ENCODE measurements around the gene HPS3. TPM values are rescaled to one million over a fixed set of nuclear protein-coding genes. Genes with fewer than 3 reads are reported as not detected.
"Not testable (repeated sequence)": the region's sequence is repeated elsewhere in the genome, so short reads cannot be mapped to it uniquely, and the experiment has no call there.

The HPS3 gene
- total RNA-seq, 1 experiment from 2014 or later, result 14.2 TPM

GRCh38 chr3:149219380-149220121, 90.1 kb downstream of the HPS3 start:
- not testable (repeated sequence) for H3K27me3 ChIP-seq; H3K36me3 ChIP-seq; H3K4me1 ChIP-seq; H3K4me3 ChIP-seq; DNase-seq; H3K27ac ChIP-seq; H3K9me3 ChIP-seq (replicated peaks)

- no peak within 1 kb of the TSS for H3K27ac ChIP-seq
- 0 out of 2 replicates have a peak, but pooled peaks cover 3% of the 10 kb centered on the region for H3K4me1 ChIP-seq
- no peak for DNase-seq
- H3K36me3 ChIP-seq, result no peaks in the 10 kb centered on the region
- H3K27me3 ChIP-seq, result no peaks in the 10 kb centered on the region
- no peaks in the 10 kb centered on the region for H3K9me3 ChIP-seq (replicated peaks)
- H3K4me3 ChIP-seq, result no peak within 1 kb of the TSS
Observed at GRCh38 chr3:149221783-149222517, 92.5 kb downstream of the HPS3 start, which contains the start of gene CP. Gene CP (minus strand): TSS chr3:149221829. CDS start chr3:149221792, 37 bp downstream.

Other genes with a start within 250 kb of the HPS3 start
- gene GYG1, start 138.1 kb upstream of the HPS3 start, total RNA-seq (2014; rRNA removed; shearing (Covaris generic)), result 32.6 and 33.5 TPM in 2 replicates
- gene HLTF, start 43.1 kb upstream of the HPS3 start, total RNA-seq (2014; rRNA removed; shearing (Covaris generic)), result 71.2 and 80.8 TPM in 2 replicates
- gene CP, start 92.2 kb downstream of the HPS3 start, total RNA-seq (2014; rRNA removed; shearing (Covaris generic)), result 0.08 TPM in 1 of 2 replicates, not detected in the other
- not detected in 2 replicates for gene TM4SF18, start 204.0 kb downstream of the HPS3 start, total RNA-seq (2014; rRNA removed; shearing (Covaris generic))
- 5.4 and 5.7 TPM in 2 replicates for gene TM4SF1, start 248.0 kb downstream of the HPS3 start, total RNA-seq (2014; rRNA removed; shearing (Covaris generic))